ENCODE data around the gene EHBP1L1. TPM values are rescaled to one million over a fixed set of nuclear protein-coding genes. Genes with fewer than 3 reads are reported as not detected.

The EHBP1L1 gene
- polyA plus RNA-seq, 3 donors, result 29.6 to 507 (median 42.6) TPM

DNA sequence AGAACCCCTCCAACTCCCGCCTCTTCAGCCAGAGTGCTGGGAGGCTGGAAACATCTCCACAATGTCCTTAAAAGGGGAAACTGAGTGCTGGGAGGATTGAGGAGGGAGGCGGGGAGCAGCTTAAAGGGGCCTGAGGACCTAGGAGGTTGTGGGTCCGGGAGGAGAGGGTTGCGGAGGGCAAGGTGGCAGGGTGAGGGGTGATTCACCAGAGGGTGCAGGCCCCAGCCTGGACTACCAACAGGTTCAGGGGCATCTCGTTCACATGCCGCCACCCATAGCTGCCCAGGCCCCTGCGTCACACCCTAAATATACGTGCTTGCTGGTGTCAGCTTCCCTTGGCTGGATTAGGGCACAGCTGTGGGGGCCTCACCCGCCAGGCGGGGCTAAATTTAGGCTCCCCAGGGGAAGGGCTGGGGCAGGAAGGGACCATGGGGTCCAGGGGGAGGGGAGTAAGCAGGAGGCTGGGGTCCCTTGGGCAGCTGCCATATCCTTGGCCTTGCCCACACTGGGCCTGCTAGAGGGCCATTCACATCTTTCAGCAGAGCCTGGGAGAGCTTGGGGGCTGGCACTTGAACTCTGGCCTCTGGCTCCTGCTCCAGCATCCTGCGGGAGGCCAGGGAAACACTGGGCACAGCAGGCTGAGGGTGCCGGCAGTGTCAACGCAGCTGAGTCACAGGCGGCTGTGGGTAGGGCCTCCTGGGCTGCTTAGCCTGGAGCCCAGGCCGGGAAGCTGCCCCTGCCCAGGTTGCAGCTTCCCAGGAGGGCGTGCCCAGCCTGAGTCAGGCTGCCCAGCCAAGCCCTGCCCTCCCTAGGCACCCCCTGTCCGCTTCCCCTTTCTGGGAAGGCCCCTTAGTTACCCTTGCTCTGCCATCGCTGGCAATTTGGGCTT lies 1.3 kb downstream of the EHBP1L1 start:
- Histone ChIP-seq H3K4me2 (replicated peaks; ENCODE audit: extremely low read depth, low read length, poor library complexity, severe bottlenecking) (peak overlapping the region; percentile 97), H3K4me3 (replicated peaks in 1 of 3; ENCODE audit: low read depth in 2 of 3, low read length in 3 of 3) (peak overlapping the region; percentile 48 to 100 (median 98)), H3K27ac (ENCODE audit: low read depth in 1 of 2, low read length in 2 of 2) (peak overlapping the region; percentile 82 to 93), H3K9me3 (replicated peaks in 1 of 2; ENCODE audit: control insufficient read depth in 1 of 2, insufficient read depth in 1 of 2, low read length in 2 of 2) (no peaks in the 10 kb centered on the region), H3K79me2 (ENCODE audit: insufficient read depth, low read length) (peaks cover 86% of the 10 kb centered on the region), H2AFZ (ENCODE audit: insufficient read depth, low read depth, low read length, poor library complexity, severe bottlenecking) (no peak overlapping the region), H3K27me3 (ENCODE audit: control insufficient read depth in 2 of 2, insufficient read depth in 2 of 2, low read length in 2 of 2) (no peaks in the 10 kb centered on the region), H3K4me1 (ENCODE audit: control insufficient read depth in 1 of 2, insufficient read depth in 2 of 2, low read length in 2 of 2) (peaks cover 49 to 71% of the 10 kb centered on the region in 2 donors), H3K36me3 (replicated peaks in 1 of 2; ENCODE audit: control insufficient read depth in 1 of 2, insufficient read depth in 2 of 2, low read length in 2 of 2) (peaks cover 41% of the 10 kb centered on the region in 2 donors), H3K9ac (ENCODE audit: insufficient read depth, low read length, poor library complexity, severe bottlenecking) (peak overlapping the region; percentile 80), H4K20me1 (ENCODE audit: insufficient read depth, low read length) (peaks cover 81% of the 10 kb centered on the region)
- Mint-ChIP-seq H3K4me1 (peaks cover 49% of the 10 kb centered on the region), H3K27me3 (ENCODE audit: low read depth in 3 of 3) (no peaks in the 10 kb centered on the region), H3K9me3 (peaks cover 0 to 2% (median 0%) of the 10 kb centered on the region in 7 donors), H3K27ac (peak overlapping the region; percentile 93 to 97 (median 96)), H3K36me3 (peaks cover 35 to 51% of the 10 kb centered on the region in 2 donors), H3K4me3 (peak overlapping the region; percentile 90 to 95)
- intact Hi-C loops (cut with micrococcal nuclease), result loop anchor here (1.0 to 10.0 kb wide), 3 partner anchors 11 to 552 kb away; partner anchors contain the start of genes MAP3K11 (in 1 of the 2) and SNX15 (in 1 of the 2)
- DNase-seq, result peak; percentile 95 to 98 (median 95)
- TF ChIP-seq, protein P1, sequence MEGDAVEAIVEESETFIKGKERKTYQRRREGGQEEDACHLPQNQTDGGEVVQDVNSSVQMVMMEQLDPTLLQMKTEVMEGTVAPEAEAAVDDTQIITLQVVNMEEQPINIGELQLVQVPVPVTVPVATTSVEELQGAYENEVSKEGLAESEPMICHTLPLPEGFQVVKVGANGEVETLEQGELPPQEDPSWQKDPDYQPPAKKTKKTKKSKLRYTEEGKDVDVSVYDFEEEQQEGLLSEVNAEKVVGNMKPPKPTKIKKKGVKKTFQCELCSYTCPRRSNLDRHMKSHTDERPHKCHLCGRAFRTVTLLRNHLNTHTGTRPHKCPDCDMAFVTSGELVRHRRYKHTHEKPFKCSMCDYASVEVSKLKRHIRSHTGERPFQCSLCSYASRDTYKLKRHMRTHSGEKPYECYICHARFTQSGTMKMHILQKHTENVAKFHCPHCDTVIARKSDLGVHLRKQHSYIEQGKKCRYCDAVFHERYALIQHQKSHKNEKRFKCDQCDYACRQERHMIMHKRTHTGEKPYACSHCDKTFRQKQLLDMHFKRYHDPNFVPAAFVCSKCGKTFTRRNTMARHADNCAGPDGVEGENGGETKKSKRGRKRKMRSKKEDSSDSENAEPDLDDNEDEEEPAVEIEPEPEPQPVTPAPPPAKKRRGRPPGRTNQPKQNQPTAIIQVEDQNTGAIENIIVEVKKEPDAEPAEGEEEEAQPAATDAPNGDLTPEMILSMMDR (IDR thresholded peaks at IDR 0.05), result no peak
- WGBS (ENCODE audit: insufficient coverage), result 9% methylated on average over 15 of the region's 18 CpGs

DNA sequence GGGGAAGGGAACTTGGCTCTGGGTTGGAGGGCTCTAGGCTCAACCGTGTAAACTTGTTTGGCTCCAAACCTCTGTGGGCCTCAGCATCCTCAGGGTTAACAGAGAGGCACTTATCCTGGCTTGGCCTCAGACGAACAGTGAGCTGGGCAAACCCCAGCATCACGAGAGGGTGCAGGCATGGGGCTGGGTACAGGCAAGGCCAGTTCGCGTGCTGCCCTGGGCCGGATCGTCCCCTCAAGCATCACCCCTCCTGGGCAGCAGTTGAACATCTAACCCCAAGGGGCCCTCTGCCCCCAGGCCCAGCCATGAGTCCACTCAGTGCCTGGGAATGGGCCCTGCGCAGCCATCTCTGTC lies 1.9 kb downstream of the EHBP1L1 start:
- Histone ChIP-seq H2AFZ (ENCODE audit: insufficient read depth, low read depth, low read length, poor library complexity, severe bottlenecking) (no peak overlapping the region), H3K36me3 (replicated peaks in 1 of 2; ENCODE audit: control insufficient read depth in 1 of 2, insufficient read depth in 2 of 2, low read length in 2 of 2) (peaks cover 47 to 48% of the 10 kb centered on the region in 2 donors), H3K27me3 (ENCODE audit: control insufficient read depth in 2 of 2, insufficient read depth in 2 of 2, low read length in 2 of 2) (no peaks in the 10 kb centered on the region), H3K4me1 (ENCODE audit: control insufficient read depth in 1 of 2, insufficient read depth in 2 of 2, low read length in 2 of 2) (peaks cover 48 to 67% of the 10 kb centered on the region in 2 donors), H3K9me3 (replicated peaks in 1 of 2; ENCODE audit: control insufficient read depth in 1 of 2, insufficient read depth in 1 of 2, low read length in 2 of 2) (no peaks in the 10 kb centered on the region), H3K9ac (ENCODE audit: insufficient read depth, low read length, poor library complexity, severe bottlenecking) (peak overlapping the region; percentile 80), H3K79me2 (ENCODE audit: insufficient read depth, low read length) (peaks cover 93% of the 10 kb centered on the region), H4K20me1 (ENCODE audit: insufficient read depth, low read length) (peaks cover 87% of the 10 kb centered on the region), H3K27ac (ENCODE audit: low read depth in 1 of 2, low read length in 2 of 2) (peak overlapping the region; percentile 82 to 93), H3K4me3 (replicated peaks in 1 of 3; ENCODE audit: low read depth in 2 of 3, low read length in 3 of 3) (peak overlapping the region; percentile 48 to 100 (median 98)), H3K4me2 (replicated peaks; ENCODE audit: extremely low read depth, low read length, poor library complexity, severe bottlenecking) (peak overlapping the region; percentile 97)
- peaks cover 0 to 2% (median 0%) of the 10 kb centered on the region in 7 donors for H3K9me3 Mint-ChIP-seq
- intact Hi-C loops (cut with micrococcal nuclease), result loop anchor here (1.0 to 10.0 kb wide), 3 partner anchors 11 to 553 kb away; partner anchors contain the start of genes MAP3K11 (in 1 of the 2) and SNX15 (in 1 of the 2)
- TF ChIP-seq, protein P1 (IDR thresholded peaks at IDR 0.05), result no peak
- H3K4me1 Mint-ChIP-seq, result peaks cover 50% of the 10 kb centered on the region
- 43% methylated on average over 8 of the region's 8 CpGs for WGBS (ENCODE audit: insufficient coverage)
- peaks cover 41 to 57% of the 10 kb centered on the region in 2 donors for H3K36me3 Mint-ChIP-seq
- peak overlapping the region; percentile 90 to 95 for H3K4me3 Mint-ChIP-seq
- no peak for DNase-seq
- peaks cover 0 to 2% (median 0%) of the 10 kb centered on the region in 3 donors for H3K27me3 Mint-ChIP-seq (ENCODE audit: low read depth in 3 of 3)
- H3K27ac Mint-ChIP-seq, result peak overlapping the region; percentile 93 to 96 (median 94)
